CD4-positive, alpha-beta T cell treated with Interleukin-15 for 4 hours (primary cell): Measurements from ENCODE around the gene SLC26A4.
A peak's percentile ranks its signal among the peaks of the same experiment; 100 is the strongest.
"Not testable (repeated sequence)": the region's sequence is repeated elsewhere in the genome, so short reads cannot be mapped to it uniquely, and the experiment has no call there.

Experiments used
- DNase-seq: peaks from one replicate; pipeline ENCODE4 v3.0.0-alpha.2; 2020; ENCODE audit warnings: low spot score

Gene SLC26A4

GRCh38 chr7:107660381-107661080 is at the start of gene SLC26A4:
Gene SLC26A4 (plus strand): TSS chr7:107660828. CDS start chr7:107661642, 814 bp downstream.
- DNase-seq = no peak

- no peak for DNase-seq
Measured at GRCh38 chr7:107613439-107613838, 47.2 kb upstream of the SLC26A4 start.

GRCh38 chr7:107613948-107614347 is 46.7 kb upstream of the SLC26A4 start:
- DNase-seq = no peak

GRCh38 chr7:107614425-107614824 is 46.2 kb upstream of the SLC26A4 start:
- DNase-seq = no peak

- DNase-seq = no peak
Measured at GRCh38 chr7:107615910-107616680, 44.5 kb upstream of the SLC26A4 start.

GRCh38 chr7:107622429-107622828 is 38.2 kb upstream of the SLC26A4 start:
- DNase-seq = no peak

- DNase-seq = no peak
Measured at GRCh38 chr7:107622894-107623293, 37.7 kb upstream of the SLC26A4 start.

- DNase-seq = no peak
Measured at GRCh38 chr7:107627002-107627401, 33.6 kb upstream of the SLC26A4 start.

GRCh38 chr7:107628461-107629064 is 32.1 kb upstream of the SLC26A4 start:
- no peak for DNase-seq

- no peak for DNase-seq
Measured at GRCh38 chr7:107630342-107630741, 30.3 kb upstream of the SLC26A4 start.

- no peak for DNase-seq
Measured at GRCh38 chr7:107631588-107632491, 28.8 kb upstream of the SLC26A4 start.

- no peak for DNase-seq
Measured at GRCh38 chr7:107632492-107632865, 28.1 kb upstream of the SLC26A4 start.

GRCh38 chr7:107638594-107638993 is 22.0 kb upstream of the SLC26A4 start:
- no peak for DNase-seq

- DNase-seq = not testable (repeated sequence)
Measured at GRCh38 chr7:107639070-107639469, 21.6 kb upstream of the SLC26A4 start.

GRCh38 chr7:107641676-107642075 is 19.0 kb upstream of the SLC26A4 start:
- no peak for DNase-seq

GRCh38 chr7:107642501-107642900 is 18.1 kb upstream of the SLC26A4 start:
- no peak for DNase-seq

- DNase-seq = no peak
Measured at GRCh38 chr7:107643407-107643806, 17.2 kb upstream of the SLC26A4 start.

- DNase-seq = no peak
Measured at GRCh38 chr7:107643938-107644308, 16.7 kb upstream of the SLC26A4 start.

GRCh38 chr7:107644309-107644974 is 16.2 kb upstream of the SLC26A4 start:
- DNase-seq = no peak

GRCh38 chr7:107652642-107653041 is 8.0 kb upstream of the SLC26A4 start:
- no peak for DNase-seq

- no peak for DNase-seq
Measured at GRCh38 chr7:107658467-107658866, 2.2 kb upstream of the SLC26A4 start.

GRCh38 chr7:107659666-107660065 is 962 bp upstream of the SLC26A4 start:
- peak; percentile 37 for DNase-seq
